GOT3 (cell line): ENCODE results near the gene PALLD.
A peak's percentile ranks its signal among the peaks of the same experiment; 100 is the strongest.
"Not testable (repeated sequence)": the region's sequence is repeated elsewhere in the genome, so short reads cannot be mapped to it uniquely, and the experiment has no call there.

Source experiments
- DNase-seq: peaks from one replicate; lab custom pipeline; 2025; ENCODE audit warnings: mixed read lengths; lab: John Stamatoyannopoulos, UW

Gene PALLD

GRCh38 chr4:168707205-168707604 is 210.4 kb downstream of the PALLD start:
- no peak for DNase-seq

- DNase-seq, result no peak
These were observed 211.3 kb downstream of the PALLD start for GRCh38 chr4:168708108-168708507.

DNA sequence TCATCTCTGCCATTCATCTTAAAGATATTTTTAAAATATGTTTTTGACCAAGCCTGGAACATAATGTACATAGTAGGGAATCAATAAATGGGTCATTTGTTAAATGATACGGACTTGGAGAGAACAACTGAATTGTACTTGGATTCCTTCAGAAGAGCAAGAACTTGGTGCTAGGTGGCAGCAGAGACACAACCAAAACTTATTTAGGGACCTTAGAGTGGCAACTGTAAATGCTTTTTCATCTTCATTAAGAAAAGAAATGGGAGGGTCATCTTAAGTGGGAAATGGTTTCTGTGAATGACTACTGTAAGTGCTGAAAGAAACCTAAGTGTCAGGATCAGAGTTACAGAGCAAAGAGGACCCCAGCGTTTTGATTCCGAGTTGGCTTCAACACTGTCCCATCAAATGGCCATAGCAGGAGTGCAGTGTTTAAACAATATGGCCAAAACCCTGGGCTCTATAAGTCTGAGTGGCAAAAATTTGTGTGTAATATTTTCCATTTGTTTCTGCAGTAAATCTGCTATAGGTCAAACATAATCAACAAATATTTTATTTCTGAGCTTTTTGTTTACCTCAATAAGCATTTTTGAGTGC is 213.6 kb downstream of the PALLD start:
- DNase-seq, result no peak

- peak; percentile 0 for DNase-seq
These were observed 214.6 kb downstream of the PALLD start for GRCh38 chr4:168711197-168712140.

DNA sequence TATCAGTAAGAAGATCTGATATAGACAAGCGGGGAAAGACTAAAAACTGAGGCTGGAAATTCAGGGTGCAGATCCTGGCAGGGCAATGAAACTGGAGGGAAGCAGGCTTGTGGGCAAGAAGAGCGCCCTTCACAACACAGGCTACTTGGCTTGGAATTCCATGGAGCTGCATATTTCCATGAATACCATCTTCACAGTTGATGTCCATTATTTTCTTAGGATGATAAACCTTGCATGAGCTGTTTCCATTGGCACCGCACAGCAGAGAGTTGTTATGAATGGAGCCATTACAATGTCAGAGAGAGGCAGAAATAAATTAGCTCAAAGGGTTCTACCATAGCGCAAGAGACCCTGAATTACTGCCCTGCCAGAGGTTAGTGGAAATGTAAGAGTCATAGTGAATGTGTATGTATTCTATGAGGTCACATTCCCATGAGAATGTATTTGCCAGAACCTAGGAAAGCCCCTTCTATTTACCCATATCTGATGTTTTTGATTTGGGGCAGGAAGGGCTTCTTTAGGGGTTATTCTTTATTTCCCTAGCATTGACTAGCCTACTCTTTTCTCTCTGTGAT is 215.6 kb downstream of the PALLD start:
- no peak for DNase-seq

DNA sequence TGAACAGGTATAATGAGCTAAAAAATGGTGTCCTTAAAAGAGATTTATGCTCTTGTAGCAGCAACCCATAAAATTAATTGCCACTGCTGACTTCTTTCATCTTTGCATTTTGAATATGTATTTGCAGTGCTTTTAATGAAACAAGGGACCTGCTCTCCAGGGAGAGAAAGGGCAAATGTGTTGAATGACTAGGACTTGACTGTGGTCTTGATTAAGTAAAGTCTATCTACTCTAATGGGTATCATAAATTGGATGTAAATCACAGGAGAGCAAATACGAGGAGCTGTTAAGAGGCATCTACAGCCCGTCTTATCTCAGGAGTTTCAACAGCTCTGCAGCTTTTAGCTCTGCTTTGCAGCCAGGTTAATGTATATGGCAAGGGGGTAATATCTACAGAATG is 216.4 kb downstream of the PALLD start:
- no peak for DNase-seq

DNA sequence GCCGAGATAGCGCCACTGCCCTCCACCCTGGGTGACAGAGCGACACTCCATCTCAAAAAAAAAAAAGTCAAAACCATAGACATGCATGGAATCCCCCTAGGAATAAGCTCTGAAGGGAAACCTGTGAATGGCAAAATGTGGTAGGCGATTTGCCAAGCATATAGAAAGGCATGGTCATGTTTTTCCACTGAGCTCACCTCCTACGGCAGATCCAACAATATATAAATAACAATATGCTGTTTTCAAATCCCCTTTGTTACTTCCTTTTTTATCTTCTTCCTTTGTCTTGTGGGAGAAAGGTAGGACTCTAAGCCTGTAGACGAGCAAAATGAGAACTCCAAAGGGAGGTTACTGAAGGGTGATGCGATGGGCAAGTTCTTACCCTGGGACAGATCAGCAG is 219.0 kb downstream of the PALLD start:
- DNase-seq, result no peak

GRCh38 chr4:168716406-168717129 is 219.7 kb downstream of the PALLD start:
- no peak for DNase-seq

- no peak for DNase-seq
These were observed 221.0 kb downstream of the PALLD start for GRCh38 chr4:168717847-168718246.

GRCh38 chr4:168719725-168720124 is 222.9 kb downstream of the PALLD start:
- no peak for DNase-seq

- no peak for DNase-seq
These were observed 223.6 kb downstream of the PALLD start for GRCh38 chr4:168720396-168720900.

GRCh38 chr4:168722391-168722790 is 225.5 kb downstream of the PALLD start:
- DNase-seq, result no peak

DNA sequence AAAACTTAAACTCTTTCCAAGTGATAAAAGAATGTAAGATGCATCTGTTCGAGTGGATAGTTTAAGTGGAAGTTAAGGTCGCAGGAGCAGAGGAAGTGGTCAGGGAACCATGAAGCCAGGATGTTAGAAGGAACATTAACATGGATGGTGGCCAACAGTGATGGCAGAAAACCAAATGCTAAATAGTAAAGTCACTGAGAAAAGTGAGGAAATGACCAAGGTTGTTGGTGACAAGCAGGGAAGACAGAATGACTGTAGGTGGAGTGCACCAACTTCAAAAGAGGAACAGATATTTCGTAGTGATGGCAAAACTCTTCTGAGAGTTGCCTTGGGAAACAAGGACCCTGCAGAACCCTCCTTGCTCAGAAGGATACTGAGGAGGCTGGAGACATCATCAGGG is 226.2 kb downstream of the PALLD start:
- no peak for DNase-seq

DNA sequence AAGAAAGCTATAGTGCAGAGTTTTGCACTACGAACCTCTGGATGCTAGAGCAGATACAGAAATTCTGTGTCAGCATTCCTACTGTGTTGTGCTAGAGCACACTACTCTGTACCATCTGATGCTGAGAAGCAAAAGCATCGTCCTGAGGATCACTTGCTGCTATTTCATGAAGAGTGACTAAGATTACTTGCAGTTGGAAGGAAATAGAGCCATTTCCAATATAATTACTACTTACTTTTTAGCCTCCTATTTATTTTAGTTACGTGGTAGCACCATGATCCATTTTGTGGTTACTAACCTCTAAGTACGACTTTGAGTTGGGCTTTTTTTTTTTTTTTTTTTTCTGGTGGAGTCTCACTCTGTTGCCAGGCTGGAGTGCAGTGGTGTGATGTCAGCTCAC is 226.7 kb downstream of the PALLD start:
- DNase-seq, result no peak

DNA sequence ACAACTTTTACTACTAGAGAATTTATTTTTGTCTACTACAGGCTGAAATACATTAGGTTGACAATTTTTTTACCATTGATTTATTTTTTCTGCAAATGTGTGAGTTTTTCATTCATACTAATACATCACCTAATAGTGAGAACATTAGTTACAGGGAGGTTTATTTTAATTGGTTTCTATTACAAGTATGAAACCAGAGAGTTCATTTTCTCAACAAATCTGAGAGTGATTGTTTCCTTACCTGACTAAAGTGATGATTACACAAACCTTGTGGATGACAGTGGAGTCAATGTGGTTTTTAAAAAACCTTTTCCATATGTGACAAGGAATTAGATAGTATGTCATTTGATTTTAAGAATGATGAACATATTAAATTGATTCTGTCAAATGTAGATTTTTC is 227.4 kb downstream of the PALLD start:
- DNase-seq, result no peak

- no peak for DNase-seq
These were observed 228.0 kb downstream of the PALLD start for GRCh38 chr4:168724686-168725411.

GRCh38 chr4:168725930-168726329 is 229.1 kb downstream of the PALLD start:
- DNase-seq, result no peak

- DNase-seq, result not testable (repeated sequence)
These were observed 230.3 kb downstream of the PALLD start for GRCh38 chr4:168727181-168727580.

GRCh38 chr4:168731006-168731636 is 234.3 kb downstream of the PALLD start:
- no peak for DNase-seq

GRCh38 chr4:168731706-168732414 is 235.0 kb downstream of the PALLD start:
- DNase-seq, result no peak
